Right ventricle myocardium superior (tissue), 1 donor: ENCODE measurements around the gene SLCO2B1. TPM values are rescaled to one million over a fixed set of nuclear protein-coding genes. Genes with fewer than 3 reads are reported as not detected.
A peak's percentile ranks its signal among the peaks of the same experiment; 100 is the strongest.

Source experiments
- ATAC-seq: fragments of 200-7000 bp; cut with Tn5 transposase; one replicate; pipeline ENCODE4 v1.9.1; 2020; ENCODE audit warnings: mild to moderate bottlenecking; ENCODE audit not compliant: poor library complexity
- DNase-seq: peaks from one replicate; pipeline ENCODE4 v3.0.0-alpha.2; 2020
- intact Hi-C: fragments of 100-400 bp; cut with DNase I; formaldehyde crosslinking; loops from one replicate; pipeline ENCODE4 v1.11.2; 2022
- total RNA-seq: library from RNA; stranded (reverse); fragmentation: NEBNext Ultra II Directional; extraction: Animal tissue kit (Norgen Biotek cat#: 25700); gene quantifications from one replicate; pipeline ENCODE4 v1.2.1, GENCODE V29; 2021
- donor health status: DM: no; HTN: yes; CAD: no; lungs with severe emphysema.

Gene SLCO2B1
- total RNA-seq, 1 donor from 2014 or later: 28.2 TPM

DNA sequence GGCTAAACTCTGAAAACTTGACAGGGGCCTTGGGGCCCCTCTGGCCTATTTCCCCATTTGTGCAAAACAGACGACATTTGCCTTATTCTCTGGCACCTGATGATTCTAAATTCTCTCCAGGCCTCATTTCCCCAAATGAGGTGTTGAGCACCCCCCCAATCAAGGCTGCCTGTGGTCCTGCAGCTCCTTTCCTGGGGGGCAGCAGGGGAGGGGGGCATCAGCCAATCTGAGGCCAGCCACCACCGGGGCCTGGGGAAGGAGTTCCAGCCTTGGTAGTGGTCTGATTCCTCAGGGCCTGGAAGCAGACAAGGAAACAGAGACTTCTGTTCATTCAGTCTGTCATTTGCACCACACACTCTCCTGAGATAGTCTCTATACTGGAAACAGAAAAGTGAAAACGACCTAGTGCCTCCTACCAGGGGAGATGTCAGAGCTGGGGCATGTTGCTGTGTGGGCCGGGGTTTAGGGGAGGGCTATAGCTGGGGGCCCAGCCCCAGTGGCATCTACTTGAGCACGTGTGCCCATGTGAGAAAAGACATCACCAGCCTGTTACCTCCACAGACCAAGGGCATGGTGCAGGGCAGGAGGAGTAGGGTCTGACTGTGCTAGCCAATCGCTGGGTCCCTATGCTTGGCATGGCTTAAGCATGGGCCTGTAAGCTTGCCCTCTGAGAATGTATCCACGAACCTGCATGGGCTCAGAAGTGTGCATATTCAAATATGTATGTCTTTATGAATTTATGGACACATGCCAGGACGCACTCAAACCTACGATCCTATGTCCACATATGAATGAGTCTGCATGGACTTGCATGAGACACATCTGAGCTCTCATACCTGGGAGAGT, 87.9 kb downstream of the SLCO2B1 start:
- intact Hi-C loops: no loop called here
- DNase-seq (no peak), ATAC-seq (no peak)

DNA sequence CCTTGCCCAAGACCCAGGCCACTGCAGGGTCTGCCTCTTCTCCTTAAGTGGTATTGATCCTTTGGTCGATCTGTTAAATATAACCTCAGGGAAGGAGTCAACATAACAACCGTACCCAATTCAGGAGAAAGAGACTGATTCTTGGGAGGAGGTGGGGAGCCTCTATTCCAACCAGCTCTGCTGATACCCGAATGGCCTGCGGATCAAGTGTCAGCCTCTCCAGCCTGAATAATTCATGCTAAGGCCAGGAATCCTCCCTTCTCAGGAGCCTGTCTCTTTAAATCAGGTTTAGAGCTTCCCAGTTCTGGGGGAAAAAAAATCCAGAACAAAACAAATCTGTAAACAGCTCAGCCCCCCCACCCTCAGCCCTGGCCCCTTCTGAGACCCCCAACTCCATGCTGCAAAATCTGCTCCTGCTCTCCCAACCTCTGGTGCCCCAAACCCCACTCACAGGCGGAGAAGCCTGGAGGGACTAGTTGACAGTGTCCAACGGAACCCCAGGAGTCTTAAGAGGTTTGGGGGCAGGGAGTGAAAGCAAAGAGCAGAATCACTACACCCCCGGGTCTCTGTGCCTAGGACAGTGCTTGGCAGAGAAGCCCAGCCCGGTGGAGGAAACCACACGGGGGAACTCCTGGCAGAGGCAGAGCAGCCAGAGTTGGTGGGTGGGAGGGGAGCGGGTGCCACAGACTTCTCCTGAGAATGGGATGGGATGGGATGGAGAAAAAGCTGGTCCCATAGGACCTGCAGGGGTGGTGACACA, 88.8 kb downstream of the SLCO2B1 start:
- ATAC-seq (no peak), DNase-seq (no peak)
- intact Hi-C loops: loop anchor here (10.0 kb wide), 1 partner anchor 305 kb away; no protein-coding TSS in a partner anchor

GRCh38 chr11:75240311-75241035, 89.6 kb downstream of the SLCO2B1 start, which contains the start of gene TPBGL:
Gene TPBGL, plus strand, starts transcription at chr11:75240774. Its CDS starts 276 bp downstream, at chr11:75241050.
- intact Hi-C loops: loop anchor here (10.0 kb wide), 1 partner anchor 306 kb away; no protein-coding TSS in a partner anchor
- peak; percentile 30 for ATAC-seq
- no peak for DNase-seq

GRCh38 chr11:75241036-75241905, 90.4 kb downstream of the SLCO2B1 start:
- intact Hi-C loops: loop anchor here (10.0 kb wide), 1 partner anchor 306 kb away; no protein-coding TSS in a partner anchor
- DNase-seq (peak; percentile 90), ATAC-seq (peak; percentile 97)

DNA sequence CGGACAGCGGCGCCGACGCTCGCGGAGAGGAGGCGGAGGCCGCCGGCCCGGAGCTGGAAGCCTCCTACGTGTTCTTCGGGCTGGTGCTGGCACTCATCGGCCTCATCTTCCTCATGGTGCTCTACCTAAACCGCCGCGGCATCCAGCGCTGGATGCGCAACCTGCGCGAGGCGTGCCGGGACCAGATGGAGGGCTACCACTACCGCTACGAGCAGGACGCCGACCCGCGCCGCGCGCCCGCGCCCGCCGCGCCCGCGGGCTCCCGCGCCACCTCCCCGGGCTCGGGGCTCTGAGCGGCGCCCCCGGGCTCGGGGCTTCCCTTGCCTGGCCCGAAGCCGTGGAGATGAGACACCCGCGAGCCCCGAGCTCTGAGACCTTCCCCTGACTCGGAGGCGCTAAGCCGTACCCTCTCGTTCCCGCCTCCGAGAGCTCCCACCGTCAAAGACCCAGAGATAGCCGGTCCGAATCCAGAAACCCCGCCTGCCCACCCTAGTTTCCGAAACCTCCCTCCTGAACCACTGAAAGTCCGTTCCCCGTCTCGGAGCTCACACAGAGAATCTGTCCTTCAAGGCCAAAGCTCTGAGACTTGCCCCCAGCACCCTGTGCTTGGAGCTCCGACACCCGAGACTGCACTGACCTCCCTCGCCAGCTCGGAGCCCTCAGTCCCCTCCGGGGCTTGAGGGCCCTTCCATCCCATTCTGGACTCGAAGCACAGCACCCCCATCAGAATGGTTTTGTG, 91.2 kb downstream of the SLCO2B1 start:
- ATAC-seq (no peak), DNase-seq (no peak)
- intact Hi-C loops: loop anchor here (10.0 kb wide), 1 partner anchor 307 kb away; no protein-coding TSS in a partner anchor

- ATAC-seq (no peak), DNase-seq (no peak)
- intact Hi-C loops: loop anchor here (10.0 kb wide), 1 partner anchor 308 kb away; no protein-coding TSS in a partner anchor
Measured at GRCh38 chr11:75242722-75243600, 92.1 kb downstream of the SLCO2B1 start.

DNA sequence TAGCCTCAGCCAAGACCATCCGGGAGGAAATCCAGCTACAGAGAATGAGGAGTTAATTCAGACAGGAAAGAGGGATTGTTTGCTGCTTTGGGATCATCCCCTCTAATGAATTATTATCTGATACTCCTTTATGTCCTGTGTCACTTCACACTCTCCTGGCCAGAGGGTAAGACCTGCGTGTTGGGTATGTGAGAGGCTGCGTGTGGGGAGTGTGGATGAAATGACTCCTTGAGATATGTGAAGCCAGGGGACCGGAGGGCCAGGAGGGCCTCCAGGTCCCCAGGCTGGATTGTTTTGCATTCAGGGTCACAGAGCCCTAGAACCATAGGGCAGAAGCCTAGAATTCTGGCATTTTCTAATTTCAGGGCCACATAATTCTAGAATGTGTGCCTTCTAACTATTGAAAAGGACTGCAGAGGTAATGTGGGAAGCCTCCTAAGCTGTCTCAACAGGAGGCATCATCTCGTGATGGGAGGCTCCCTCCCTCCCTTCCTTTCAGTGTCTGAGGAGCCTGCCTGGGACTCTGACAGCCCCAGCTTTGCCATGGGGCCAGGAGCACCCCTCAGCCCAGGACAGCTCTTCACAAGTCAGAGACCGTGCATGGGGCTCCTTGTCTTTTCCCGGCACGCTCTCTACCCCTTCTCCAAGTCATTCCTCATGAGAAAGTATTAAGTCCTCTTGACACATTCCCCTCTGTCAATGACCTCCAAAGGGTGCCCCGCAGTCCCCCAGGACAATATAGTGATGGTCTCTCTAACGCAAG, 93.3 kb downstream of the SLCO2B1 start:
- ATAC-seq: no peak
- no peak for DNase-seq
- intact Hi-C loops: loop anchor here (10.0 kb wide), 1 partner anchor 309 kb away; no protein-coding TSS in a partner anchor

- intact Hi-C loops: loop anchor here (5.0 to 10.0 kb wide), 2 partner anchors 223 to 311 kb away; no protein-coding TSS in a partner anchor
- ATAC-seq (no peak), DNase-seq (no peak)
Measured at GRCh38 chr11:75245356-75246005, 94.6 kb downstream of the SLCO2B1 start.

- intact Hi-C loops: loop anchor here (5.0 to 10.0 kb wide), 2 partner anchors 224 to 311 kb away; no protein-coding TSS in a partner anchor
- DNase-seq (no peak), ATAC-seq (no peak)
Measured at GRCh38 chr11:75246006-75246670, 95.2 kb downstream of the SLCO2B1 start.

DNA sequence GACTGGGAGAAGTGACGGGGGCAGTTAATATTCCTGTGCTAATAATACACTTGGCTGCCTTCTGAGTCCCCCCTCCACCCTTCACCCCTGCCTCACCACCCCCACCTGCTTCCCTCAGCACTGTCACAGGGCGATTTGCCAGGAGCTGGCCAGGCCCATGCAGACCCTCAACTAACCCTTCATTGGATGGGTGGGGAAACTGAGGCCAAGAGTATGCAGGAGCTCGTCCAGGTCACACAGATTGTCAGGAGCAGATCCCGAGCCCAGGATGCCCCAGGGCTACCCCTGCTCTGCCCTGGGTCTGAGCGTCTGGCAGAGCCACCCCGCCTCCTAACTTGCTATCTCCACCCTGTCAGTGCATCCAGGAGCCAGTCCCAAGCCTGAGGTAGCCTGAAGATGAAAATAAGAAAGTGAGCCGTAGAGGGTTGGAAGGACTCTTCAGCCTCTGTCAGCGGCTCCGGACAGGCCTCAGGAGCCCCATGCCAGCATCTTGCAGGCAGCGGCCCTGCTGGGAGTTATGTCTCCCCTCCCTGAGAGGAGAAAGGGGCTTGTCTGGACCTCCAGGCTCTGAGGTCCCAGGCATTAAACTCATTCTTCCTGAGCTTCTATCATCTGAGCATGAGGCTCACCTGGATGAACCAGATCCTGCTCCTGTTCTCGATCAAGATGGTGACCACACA, 95.9 kb downstream of the SLCO2B1 start:
- no peak for ATAC-seq
- intact Hi-C loops: loop anchor here (5.0 to 10.0 kb wide), 2 partner anchors 225 to 312 kb away; no protein-coding TSS in a partner anchor
- no peak for DNase-seq

DNA sequence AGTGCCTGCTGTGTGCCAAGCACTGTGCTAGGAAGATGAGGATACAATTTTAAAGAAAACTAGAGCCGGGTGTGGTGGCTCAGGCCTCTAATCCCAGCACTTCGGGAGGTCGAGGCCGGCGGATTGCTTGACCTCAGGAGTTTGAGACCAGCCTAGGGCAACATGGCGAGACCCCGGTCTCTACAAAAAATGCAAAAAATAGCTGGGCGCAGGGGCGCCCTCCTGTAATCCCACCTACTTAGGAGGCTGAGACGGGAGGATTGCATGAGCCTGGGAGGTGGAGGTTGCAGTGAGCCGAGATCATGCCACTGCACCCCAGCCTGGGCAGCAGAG, 98.0 kb downstream of the SLCO2B1 start:
- intact Hi-C loops: loop anchor here (2.0 to 10.0 kb wide), 3 partner anchors 108 to 314 kb away; no protein-coding TSS in a partner anchor
- ATAC-seq (no peak), DNase-seq (no peak)

- intact Hi-C loops: loop anchor here (2.0 to 10.0 kb wide), 3 partner anchors 109 to 315 kb away; no protein-coding TSS in a partner anchor
- DNase-seq (no peak), ATAC-seq (no peak)
Measured at GRCh38 chr11:75249704-75250103, 98.8 kb downstream of the SLCO2B1 start.

GRCh38 chr11:75254326-75254725, 103.4 kb downstream of the SLCO2B1 start:
- DNase-seq (no peak), ATAC-seq (no peak)
- intact Hi-C loops: no loop called here
